IMR-90 (cell line): ENCODE measurements around the gene RGMA. TPM values are rescaled to one million over a fixed set of nuclear protein-coding genes. Genes with fewer than 3 reads are reported as not detected.

Experiments used
- ATAC-seq: fragments of 200-7000 bp; cut with Tn5 transposase; 2 replicates; pipeline ENCODE4 v1.9.1; 2020; ENCODE audit warnings: low read depth, mild to moderate bottlenecking, moderate library complexity
- BruUV-seq: library from RNA; stranded (reverse); fragments of 400-500 nt; replicated peaks from 2 replicates; lab custom pipeline; 2021; lab: Mats Ljungman, UMichigan
- CTCF ChIA-PET: fragments of 300-600 bp; formaldehyde crosslinking; extraction: SDS; loops from one replicate; lab custom pipeline; 2021; ENCODE audit warnings: antibody characterized with exemption; lab: Yijun Ruan, JAX
- POLR2A ChIA-PET: fragments of 300-600 bp; sonication (Branson Sonifier 250); formaldehyde crosslinking; loops from one replicate; lab custom pipeline; 2022; ENCODE audit warnings: antibody characterized with exemption; ENCODE audit not compliant: unreplicated experiment; lab: Charles Lee
- DNase-seq: peaks from one replicate; pipeline ENCODE4 v3.0.0; 2013
- H2AFZ ChIP-seq: replicated peaks from 2 replicates; pipeline ENCODE3; 2013; ENCODE audit warnings: low read length, mild to moderate bottlenecking; ENCODE audit not compliant: poor library complexity
- H2AK5ac ChIP-seq: 2 replicates; pipeline ENCODE4 v1.6.1; 2013; ENCODE audit warnings: low read depth, low read length, inconsistent platforms
- H2AK9ac ChIP-seq: replicated peaks from 2 replicates; pipeline ENCODE3; 2013; ENCODE audit warnings: mild to moderate bottlenecking, low read depth, low read length, moderate library complexity; ENCODE audit not compliant: poor library complexity
- H2BK120ac ChIP-seq: 2 replicates; pipeline ENCODE4 v1.6.1; 2013; ENCODE audit warnings: low read depth, low read length, inconsistent platforms
- H2BK15ac ChIP-seq: 3 replicates; pipeline ENCODE4 v1.6.1; 2013; ENCODE audit warnings: low read depth, low read length, inconsistent platforms
- H2BK20ac ChIP-seq: 2 replicates; pipeline ENCODE4 v1.6.1; 2013; ENCODE audit warnings: low read depth, mild to moderate bottlenecking, inconsistent platforms, low read length, moderate library complexity
- H2BK5ac ChIP-seq: 2 replicates; pipeline ENCODE4 v1.6.1; 2013; ENCODE audit warnings: mild to moderate bottlenecking, low read depth, low read length, inconsistent platforms; ENCODE audit not compliant: poor library complexity, severe bottlenecking
- H3K14ac ChIP-seq: replicated peaks from 2 replicates; pipeline ENCODE4 v1.6.1; 2013; ENCODE audit warnings: low read depth, low read length, inconsistent platforms
- H3K18ac ChIP-seq: 2 replicates; pipeline ENCODE4 v1.6.1; 2013; ENCODE audit warnings: low read depth, low read length, control low read depth
- H3K23ac ChIP-seq: 2 replicates; pipeline ENCODE4 v1.6.1; 2013; ENCODE audit warnings: low read depth, low read length, inconsistent platforms
- H3K27ac ChIP-seq: 2 replicates; pipeline ENCODE4 v1.5.1; 2013; ENCODE audit warnings: mild to moderate bottlenecking, control low read depth, low read length; ENCODE audit not compliant: insufficient read depth
- H3K27me3 ChIP-seq: 2 replicates; pipeline ENCODE4 v1.6.1; 2013; ENCODE audit warnings: low read length; ENCODE audit not compliant: control insufficient read depth, insufficient read depth
- H3K36me3 ChIP-seq: 2 replicates; pipeline ENCODE4 v1.6.1; 2013; ENCODE audit warnings: low read length, mixed read lengths; ENCODE audit not compliant: control insufficient read depth, insufficient read depth
- H3K4ac ChIP-seq: 2 replicates; pipeline ENCODE4 v1.6.1; 2013; ENCODE audit warnings: low read depth, low read length, inconsistent platforms
- H3K4me1 ChIP-seq: 2 replicates; pipeline ENCODE4 v1.6.1; 2013; ENCODE audit warnings: low read length, mixed read lengths; ENCODE audit not compliant: control insufficient read depth, insufficient read depth
- H3K4me2 ChIP-seq: 2 replicates; pipeline ENCODE4 v1.6.1; 2013; ENCODE audit warnings: low read depth, mild to moderate bottlenecking, control low read depth, low read length, moderate library complexity
- H3K4me3 ChIP-seq: 2 replicates; pipeline ENCODE4 v1.5.1; 2013; ENCODE audit warnings: low read depth, mild to moderate bottlenecking, control low read depth, low read length, moderate library complexity; ENCODE audit not compliant: insufficient read depth
- H3K56ac ChIP-seq: 2 replicates; pipeline ENCODE4 v1.6.1; 2013; ENCODE audit warnings: low read length, inconsistent platforms; ENCODE audit not compliant: insufficient read depth; ENCODE audit errors: extremely low read depth
- H3K79me1 ChIP-seq, 2 experiments: 2 replicates each; pipeline ENCODE4 v1.6.1; 2013; ENCODE audit warnings: low read length in 2 of 2, inconsistent platforms in 1 of 2, low read depth in 1 of 2
- H3K9ac ChIP-seq: 2 replicates; pipeline ENCODE4 v1.6.1; 2013; ENCODE audit warnings: low read depth, low read length, control low read depth
- H3K9me1 ChIP-seq: 2 replicates; pipeline ENCODE4 v1.6.1; 2013; ENCODE audit warnings: low read length, inconsistent platforms; ENCODE audit not compliant: insufficient read depth
- H3K9me3 ChIP-seq: 2 replicates; pipeline ENCODE4 v1.6.1; 2013; ENCODE audit warnings: low read length; ENCODE audit not compliant: control insufficient read depth, insufficient read depth
- H4K20me1 ChIP-seq: 2 replicates; pipeline ENCODE4 v1.6.1; 2013; ENCODE audit warnings: low read length, inconsistent platforms; ENCODE audit not compliant: insufficient read depth
- H4K5ac ChIP-seq: 2 replicates; pipeline ENCODE4 v1.6.1; 2013; ENCODE audit warnings: mild to moderate bottlenecking, low read depth, low read length, control low read depth
- H4K8ac ChIP-seq, 2 experiments: 2 replicates each; pipeline ENCODE4 v1.6.1; 2013; ENCODE audit warnings: low read depth in 2 of 2, low read length in 2 of 2, control low read depth in 1 of 2, inconsistent platforms in 1 of 2
- H4K91ac ChIP-seq: 2 replicates; pipeline ENCODE4 v1.6.1; 2013; ENCODE audit warnings: low read depth, low read length, inconsistent platforms; ENCODE audit not compliant: insufficient read depth
- BHLHE40 ChIP-seq: fragments of 150-350 bp; IDR thresholded peaks from 2 replicates; pipeline ENCODE4 v1.6.1; 2016; ENCODE audit warnings: mild to moderate bottlenecking, low read depth, low read length
- CEBPB ChIP-seq: IDR thresholded peaks from 2 replicates; pipeline ENCODE4 v1.6.1; 2012; ENCODE audit warnings: low read depth, low read length, improper control_type of control experiment
- CHD1 ChIP-seq: IDR thresholded peaks from 2 replicates; pipeline ENCODE4 v1.6.1; 2012; ENCODE audit warnings: low read depth, low read length, improper control_type of control experiment
- CTCF ChIP-seq: conservative IDR thresholded peaks from 2 replicates; pipeline ENCODE4 v1.5.1; 2012; ENCODE audit warnings: mild to moderate bottlenecking, low read depth, low read length, improper control_type of control experiment
- FOS ChIP-seq: fragments of 150-350 bp; IDR thresholded peaks from 2 replicates; pipeline ENCODE4 v1.6.1; 2016; ENCODE audit warnings: low read depth, low read length
- MAFK ChIP-seq: IDR thresholded peaks from 2 replicates; pipeline ENCODE4 v1.6.1; 2012; ENCODE audit warnings: low read depth, low read length, improper control_type of control experiment
- MAZ ChIP-seq: IDR thresholded peaks from 2 replicates; pipeline ENCODE4 v1.6.1; 2012; ENCODE audit warnings: low read depth, mild to moderate bottlenecking, low read length, improper control_type of control experiment, moderate library complexity, borderline replicate concordance
- MXI1 ChIP-seq: IDR thresholded peaks from 2 replicates; pipeline ENCODE4 v1.6.1; 2012; ENCODE audit warnings: low read depth, mild to moderate bottlenecking, low read length, moderate library complexity, borderline replicate concordance
- NFE2L2 ChIP-seq: fragments of 150-350 bp; IDR thresholded peaks from 2 replicates; pipeline ENCODE4 v1.6.1; 2016; ENCODE audit warnings: low read depth, mild to moderate bottlenecking, low read length
- POLR2A ChIP-seq: IDR thresholded peaks from 2 replicates; pipeline ENCODE4 v1.6.1; 2012; ENCODE audit warnings: mild to moderate bottlenecking, low read depth, low read length
- RAD21 ChIP-seq: IDR thresholded peaks from 2 replicates; pipeline ENCODE4 v1.6.1; 2012; ENCODE audit warnings: low read length, improper control_type of control experiment
- RCOR1 ChIP-seq: IDR thresholded peaks from 2 replicates; pipeline ENCODE4 v1.6.1; 2012; ENCODE audit warnings: mild to moderate bottlenecking, low read length, improper control_type of control experiment; ENCODE audit not compliant: insufficient replicate concordance
- RFX5 ChIP-seq: IDR thresholded peaks from 2 replicates; pipeline ENCODE4 v1.8.0; 2012; ENCODE audit warnings: low read depth, mild to moderate bottlenecking, low read length, moderate library complexity
- SMC3 ChIP-seq: fragments of 150-350 bp; IDR thresholded peaks from 2 replicates; pipeline ENCODE4 v1.6.1; 2016; ENCODE audit warnings: low read depth, mild to moderate bottlenecking, antibody characterized with exemption, low read length, moderate library complexity
- USF2 ChIP-seq: fragments of 150-350 bp; IDR thresholded peaks from 2 replicates; pipeline ENCODE4 v1.6.1; 2017; ENCODE audit warnings: mild to moderate bottlenecking, antibody characterized with exemption, low read length, low read depth
- WGBS, 2 experiments: methylation state at CpG; one replicate each; pipeline versions ENCODE4 v1.1.5 to v1.1.7; 2013; ENCODE audit warnings: missing lambda C conversion rate in 2 of 2; ENCODE audit not compliant: insufficient read length in 1 of 2; ENCODE audit errors: extremely low coverage in 2 of 2; 5-methylcytosine and 5-hydroxymethylcytosine counted together
- dilution Hi-C: fragments of 300-500 bp; cut with HindIII; formaldehyde crosslinking; loops from one replicate; pipeline ENCODE4 v1.14.3; 2018; ENCODE audit warnings: low sequenced_read_pairs; ENCODE audit not compliant: unreplicated experiment
- in situ Hi-C: fragments of 300-500 bp; cut with MboI; formaldehyde crosslinking; loops from 3 replicates; pipeline ENCODE4 v1.14.3; 2019; ENCODE audit warnings: low sequenced_read_pairs, inconsistent platforms, mixed read lengths
- intact Hi-C: fragments of 100-400 bp; cut with micrococcal nuclease; formaldehyde crosslinking; loops from 2 replicates; pipeline ENCODE4 v1.10.0; 2022
- polyA plus RNA-seq, 3 experiments: library from polyadenylated mRNA; depleted of rRNA; stranded (reverse); fragments of >200 nt; gene quantifications; 2 replicates each; pipeline ENCODE4 v1.2.3, GENCODE V29; 2012; ENCODE audit warnings: low replicate concordance in 1 of 3
- total RNA-seq: library from RNA; depleted of rRNA; stranded (reverse); fragments of >200 nt; gene quantifications from 2 replicates; pipeline ENCODE4 v1.2.3, GENCODE V29; 2012
- TF ChIP-seq, protein P1 (sequence below): fragments of 150-350 bp; IDR thresholded peaks from 2 replicates; pipeline ENCODE4 v1.6.1; 2016; ENCODE audit warnings: low read depth, mild to moderate bottlenecking, low read length, moderate library complexity, borderline replicate concordance

RGMA gene
- total and polyA plus RNA-seq, 2 of the 4 experiments (the other 2 are of a cell fraction): 0.18 to 0.26 TPM

DNA sequence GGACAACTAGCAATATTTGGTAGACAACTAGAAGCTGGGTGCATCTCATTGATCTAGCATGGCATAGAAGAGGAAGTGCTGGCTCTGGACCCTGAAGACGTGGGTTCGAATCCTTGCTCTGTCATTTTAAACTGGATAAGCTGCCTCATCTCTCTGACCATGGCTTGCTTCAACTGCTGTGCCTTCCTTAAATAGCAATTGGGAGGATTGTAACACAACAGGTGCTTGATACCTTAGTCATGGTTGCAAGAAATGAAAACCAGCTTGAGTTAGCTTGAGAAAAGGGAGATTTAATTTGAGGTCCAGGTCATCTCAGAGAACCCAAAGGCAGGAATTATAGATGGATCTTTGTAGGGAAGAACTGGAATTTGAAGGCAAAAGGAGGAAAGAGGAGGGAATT lies 14.8 kb upstream of the RGMA start:
- no peak overlapping the region for H2BK120ac ChIP-seq
- H2AFZ ChIP-seq: no peak overlapping the region
- H3K23ac ChIP-seq: no peak overlapping the region
- no peaks in the 10 kb centered on the region for H3K27me3 ChIP-seq
- POLR2A ChIA-PET: no interaction called here
- no peak overlapping the region for H4K91ac ChIP-seq
- no peaks in the 10 kb centered on the region for H3K36me3 ChIP-seq
- ATAC-seq (no peak), DNase-seq (no peak)
- no peak overlapping the region for H4K5ac ChIP-seq
- H2BK15ac ChIP-seq: no peak overlapping the region
- H4K8ac ChIP-seq: no peak overlapping the region
- 31% methylated on average over 2 of the region's 2 CpGs; no CpG with 5 or more reads in 1 of the 2 experiments for WGBS, 2 experiments
- H3K18ac ChIP-seq: no peak overlapping the region
- H2AK9ac ChIP-seq: no peak overlapping the region
- 0 out of 2 replicates have a peak, but pooled peaks cover 2% of the 10 kb centered on the region for H3K9me3 ChIP-seq
- H3K4me1 ChIP-seq: no peaks in the 10 kb centered on the region
- no peaks in the 10 kb centered on the region for H4K20me1 ChIP-seq
- no peak overlapping the region for H2AK5ac ChIP-seq
- dilution Hi-C loops (no loop called here), in situ Hi-C loops (no loop called here), intact Hi-C loops (no loop called here)
- TF ChIP-seq RAD21: no peak
- TF ChIP-seq MXI1: no peak
- no peak for TF ChIP-seq SMC3
- no peak for TF ChIP-seq BHLHE40
- no peak for TF ChIP-seq USF2
- no peak for TF ChIP-seq MAFK
- no peak for TF ChIP-seq MAZ
- TF ChIP-seq NFE2L2: no peak
- no peak for TF ChIP-seq CEBPB
- TF ChIP-seq POLR2A: no peak
- TF ChIP-seq CHD1: no peak
- no peak for TF ChIP-seq RCOR1
- TF ChIP-seq CTCF: no peak
- TF ChIP-seq, protein P1, sequence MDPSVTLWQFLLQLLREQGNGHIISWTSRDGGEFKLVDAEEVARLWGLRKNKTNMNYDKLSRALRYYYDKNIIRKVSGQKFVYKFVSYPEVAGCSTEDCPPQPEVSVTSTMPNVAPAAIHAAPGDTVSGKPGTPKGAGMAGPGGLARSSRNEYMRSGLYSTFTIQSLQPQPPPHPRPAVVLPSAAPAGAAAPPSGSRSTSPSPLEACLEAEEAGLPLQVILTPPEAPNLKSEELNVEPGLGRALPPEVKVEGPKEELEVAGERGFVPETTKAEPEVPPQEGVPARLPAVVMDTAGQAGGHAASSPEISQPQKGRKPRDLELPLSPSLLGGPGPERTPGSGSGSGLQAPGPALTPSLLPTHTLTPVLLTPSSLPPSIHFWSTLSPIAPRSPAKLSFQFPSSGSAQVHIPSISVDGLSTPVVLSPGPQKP: no peak
- TF ChIP-seq FOS: no peak
- TF ChIP-seq RFX5: no peak
- no peak overlapping the region for H3K9ac ChIP-seq
- no peaks in the 10 kb centered on the region for H3K9me1 ChIP-seq
- no peak overlapping the region for H3K56ac ChIP-seq
- no peak overlapping the region for H2BK5ac ChIP-seq
- no peak overlapping the region for H3K27ac ChIP-seq
- no peak overlapping the region for H3K14ac ChIP-seq
- CTCF ChIA-PET: no interaction called here
- no TSS peak for BruUV-seq
- no peak overlapping the region for H3K4me2 ChIP-seq
- no peak overlapping the region for H3K4me3 ChIP-seq
- no peaks in the 10 kb centered on the region for H3K79me1 ChIP-seq
- H3K4ac ChIP-seq: no peak overlapping the region
- H2BK20ac ChIP-seq: no peak overlapping the region
